ENCODE measurements around the gene ALPG. TPM values are rescaled to one million over a fixed set of nuclear protein-coding genes. Genes with fewer than 3 reads are reported as not detected.
"Not testable (repeated sequence)": the region's sequence is repeated elsewhere in the genome, so short reads cannot be mapped to it uniquely, and the experiment has no call there.

The ALPG gene
- total RNA-seq, 1 experiment from 2014 or later = not detected

GRCh38 chr2:232395586-232395985, 11.1 kb upstream of the ALPG start:
- DNase-seq (ENCODE audit: low read depth) = no peak

DNA sequence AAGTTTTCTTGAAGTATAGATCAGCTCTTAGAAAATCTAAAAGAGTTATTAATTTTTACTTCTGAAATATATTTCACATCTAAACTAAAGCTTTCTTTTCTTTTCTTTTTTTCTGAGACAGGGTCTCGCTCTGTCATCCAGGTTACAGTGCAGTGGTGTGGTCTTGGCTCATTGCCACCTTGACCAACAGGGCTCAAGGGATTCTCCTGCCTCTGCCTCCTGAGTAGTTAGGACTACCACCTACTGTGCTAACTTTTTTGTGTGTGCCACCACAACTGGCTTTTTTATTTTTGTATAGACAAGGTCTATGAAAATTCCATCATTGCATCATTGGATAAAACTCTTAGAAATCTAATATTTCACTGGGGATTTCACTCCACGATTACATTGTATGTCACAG, 10.0 kb upstream of the ALPG start:
- DNase-seq (ENCODE audit: low read depth) = no peak

DNA sequence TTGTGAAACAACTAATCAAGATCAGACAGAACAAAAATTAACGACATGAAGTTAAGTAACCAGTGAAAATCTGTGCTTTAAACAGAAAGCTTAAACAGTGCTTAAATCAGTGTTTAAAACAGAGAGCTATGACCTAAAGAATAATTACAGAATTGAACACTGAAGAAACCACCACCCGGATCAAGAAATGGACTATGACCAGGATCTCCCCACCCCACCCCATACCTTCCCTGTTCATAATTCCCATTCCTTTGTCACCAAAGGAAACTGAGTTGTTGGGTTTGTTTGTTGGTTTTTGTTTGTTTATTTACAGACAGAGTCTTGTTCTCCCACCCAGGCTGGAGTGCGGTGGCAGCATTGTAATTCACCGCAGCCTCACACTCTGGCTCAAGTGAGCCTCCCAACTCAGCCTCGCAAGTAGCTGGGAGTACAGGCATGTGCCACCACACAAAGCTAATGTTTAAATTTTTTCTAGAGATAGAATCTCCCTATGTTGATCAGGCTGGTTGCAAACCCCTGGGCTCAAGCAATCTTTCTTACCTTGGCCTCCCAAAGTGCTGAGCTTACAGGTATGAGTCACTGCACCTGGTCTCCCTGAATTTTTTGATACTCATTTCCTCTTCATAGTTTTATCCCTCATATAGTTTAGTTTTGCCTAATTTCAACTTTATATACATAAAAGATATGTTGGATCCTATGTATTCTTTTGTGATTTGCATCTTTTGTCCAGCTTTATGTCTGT, 8.2 kb upstream of the ALPG start:
- no peak for DNase-seq (ENCODE audit: low read depth)

GRCh38 chr2:232400256-232401015, 6.2 kb upstream of the ALPG start:
- DNase-seq (ENCODE audit: low read depth) = no peak

GRCh38 chr2:232402518-232402917, 4.1 kb upstream of the ALPG start:
- no peak for DNase-seq (ENCODE audit: low read depth)

DNA sequence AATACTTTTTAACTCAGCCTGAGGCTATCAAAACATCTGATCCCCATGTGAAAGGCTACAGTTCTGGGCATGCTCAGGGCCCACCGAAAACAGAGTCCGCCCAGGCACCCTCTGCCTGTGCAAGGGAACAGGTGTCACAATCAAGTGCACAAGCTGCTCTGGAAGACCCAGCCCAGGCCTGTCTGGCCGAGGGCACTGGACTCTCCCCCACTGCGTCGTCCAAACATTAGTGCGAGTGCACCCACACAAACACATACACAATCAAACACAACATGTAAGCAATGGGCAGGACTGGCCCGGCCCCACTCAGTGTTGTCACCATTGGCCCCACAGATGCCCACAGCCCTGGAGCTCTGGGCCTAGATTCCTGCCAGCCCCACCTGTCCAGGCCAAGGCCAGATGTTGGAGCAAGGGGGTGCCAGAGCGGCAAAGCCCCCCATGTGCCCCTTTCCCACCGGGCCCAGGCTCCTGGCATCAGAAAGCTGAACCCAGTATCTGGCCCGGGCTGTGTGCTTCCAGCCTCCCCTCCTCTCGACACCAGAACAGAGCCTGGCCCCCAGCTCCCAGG, 617 bp upstream of the ALPG start:
- DNase-seq (ENCODE audit: low read depth) = no peak

- DNase-seq (ENCODE audit: low read depth) = not testable (repeated sequence)
Observed at GRCh38 chr2:232407428-232408150, 945 bp downstream of the ALPG start.

DNA sequence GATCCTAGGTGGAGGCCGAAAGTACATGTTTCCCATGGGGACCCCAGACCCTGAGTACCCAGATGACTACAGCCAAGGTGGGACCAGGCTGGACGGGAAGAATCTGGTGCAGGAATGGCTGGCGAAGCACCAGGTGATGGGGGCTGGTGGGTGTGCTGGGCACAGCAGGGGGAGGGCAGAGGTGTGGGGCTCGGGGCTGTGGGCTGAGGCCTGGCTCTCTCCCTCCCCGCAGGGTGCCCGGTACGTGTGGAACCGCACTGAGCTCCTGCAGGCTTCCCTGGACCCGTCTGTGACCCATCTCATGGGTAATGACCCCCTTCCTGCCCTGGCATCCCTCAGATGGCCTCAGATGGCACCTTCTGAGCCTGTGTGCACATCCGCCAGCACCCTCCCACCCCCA, 1.6 kb downstream of the ALPG start:
- not testable (repeated sequence) for DNase-seq (ENCODE audit: low read depth)

GRCh38 chr2:232409617-232410016, 3.0 kb downstream of the ALPG start:
- DNase-seq (ENCODE audit: low read depth) = not testable (repeated sequence)

DNA sequence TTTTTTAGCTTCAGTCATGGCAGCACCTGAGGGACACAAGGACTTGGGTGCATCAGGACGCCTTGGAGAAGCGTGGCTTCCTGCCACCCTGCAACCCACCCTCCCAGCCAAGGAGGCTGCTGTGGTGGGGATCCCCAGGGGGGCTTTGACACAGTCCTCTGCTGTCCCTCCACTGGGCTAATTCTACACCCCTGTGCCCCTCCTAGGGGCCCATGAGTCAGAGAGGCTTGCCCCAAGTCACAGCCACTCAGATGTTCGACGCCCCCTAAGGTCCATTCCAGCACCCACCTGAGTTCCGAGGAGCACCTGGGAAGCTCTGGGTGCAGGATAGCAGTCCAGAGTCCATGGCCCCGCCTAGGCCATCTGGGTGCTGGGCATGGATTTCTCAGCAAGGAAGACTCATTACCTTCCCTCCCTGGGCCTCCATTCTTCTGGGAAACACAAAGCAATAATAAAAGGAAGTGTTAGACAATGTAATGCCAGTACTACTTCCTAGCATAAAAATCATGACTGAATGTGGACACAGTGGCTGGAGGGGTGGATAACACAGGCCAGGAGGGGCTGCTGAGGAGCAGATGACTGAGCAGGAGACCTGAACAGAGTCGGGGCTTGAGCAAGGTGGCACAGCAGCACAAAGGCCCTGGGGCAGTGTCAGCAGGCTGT, 3.7 kb downstream of the ALPG start:
- DNase-seq (ENCODE audit: low read depth) = no peak

DNA sequence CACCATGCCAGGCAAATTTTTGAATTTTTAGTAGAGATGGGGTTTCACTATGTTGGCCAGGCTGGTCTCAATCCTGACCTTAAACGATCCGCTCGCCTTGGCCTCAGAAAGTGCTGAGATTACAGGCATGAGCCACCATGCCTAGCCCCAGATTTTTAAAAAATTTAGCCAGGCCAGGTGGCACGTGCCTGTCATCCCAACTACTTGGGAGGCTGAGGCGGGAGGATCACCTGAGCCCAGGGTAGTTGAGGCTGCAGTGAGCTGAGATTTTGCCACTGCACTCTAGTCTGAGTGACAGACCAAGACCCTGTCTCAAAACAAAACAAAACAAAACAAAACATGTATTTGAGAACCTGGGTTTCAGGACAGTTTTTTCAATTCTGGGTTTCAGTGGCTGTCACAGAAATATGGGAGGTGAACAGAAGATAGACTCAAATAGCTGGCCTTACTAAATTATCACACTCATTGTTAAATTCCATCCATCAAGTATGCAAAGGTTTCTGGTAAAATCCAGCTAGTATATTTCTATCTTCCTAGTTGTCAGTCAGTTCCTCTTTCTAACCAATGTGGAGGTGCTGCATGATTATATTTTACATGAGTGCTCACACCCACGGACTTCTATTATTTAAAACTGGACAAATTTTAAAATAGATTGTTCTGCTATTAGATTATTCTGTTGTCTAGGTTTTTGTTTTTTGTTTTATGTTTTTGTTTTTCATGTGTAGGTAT, 5.4 kb downstream of the ALPG start:
- DNase-seq (ENCODE audit: low read depth) = no peak

DNA sequence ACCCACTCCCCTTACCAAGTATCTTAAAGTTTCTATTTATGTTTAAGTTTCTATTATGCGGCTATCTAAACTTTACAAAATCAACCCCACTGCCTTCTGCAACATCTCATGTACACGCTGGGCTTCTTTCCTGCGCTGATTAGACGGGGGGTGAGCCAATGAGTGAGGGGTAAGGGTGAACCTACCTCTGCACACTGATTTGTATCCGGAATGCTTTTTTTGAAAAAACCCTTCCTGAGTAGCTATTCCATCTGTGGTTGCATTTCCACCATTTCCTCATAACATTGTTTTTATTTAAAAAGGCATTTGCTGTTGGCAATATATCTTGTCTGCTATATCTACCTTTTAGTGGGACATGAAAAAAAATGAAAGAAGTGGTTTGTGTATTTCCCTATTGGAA, 6.3 kb downstream of the ALPG start:
- no peak for DNase-seq (ENCODE audit: low read depth)

- DNase-seq (ENCODE audit: low read depth) = no peak
Observed at GRCh38 chr2:232415138-232415690, 8.6 kb downstream of the ALPG start.

- no peak for DNase-seq (ENCODE audit: low read depth)
Observed at GRCh38 chr2:232415736-232416520, 9.3 kb downstream of the ALPG start.

GRCh38 chr2:232416521-232417470, 10.2 kb downstream of the ALPG start:
- no peak for DNase-seq (ENCODE audit: low read depth)

GRCh38 chr2:232417489-232417888, 10.8 kb downstream of the ALPG start:
- DNase-seq (ENCODE audit: low read depth) = no peak

GRCh38 chr2:232418056-232418455, 11.4 kb downstream of the ALPG start:
- no peak for DNase-seq (ENCODE audit: low read depth)
